ENCODE measurements around the gene LRP1B. TPM values are rescaled to one million over a fixed set of nuclear protein-coding genes. Genes with fewer than 3 reads are reported as not detected.

The LRP1B gene
- polyA plus RNA-seq, 1 of the 3 experiments (the other 2 are of a cell fraction): 0.28 TPM

DNA sequence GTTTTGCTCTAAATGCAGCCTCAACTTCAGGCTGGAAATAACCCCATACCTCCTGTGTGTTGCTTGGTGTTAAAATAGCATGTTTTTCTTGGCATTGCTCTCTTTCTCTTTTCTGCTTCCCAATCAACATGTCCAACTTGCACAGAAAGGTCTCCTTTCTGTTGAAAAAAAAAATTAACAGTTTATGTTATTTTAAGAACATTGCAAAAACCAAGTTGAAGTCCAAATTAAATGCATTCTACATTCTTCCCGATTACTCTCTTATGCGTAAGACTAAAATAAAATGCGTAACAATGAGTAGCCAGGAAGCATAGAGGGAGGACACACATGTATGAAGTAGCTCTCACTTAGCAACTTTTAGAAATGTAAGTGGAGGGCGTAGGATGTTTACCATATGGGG is 1944.5 kb downstream of the LRP1B start:
- H3K4me2 ChIP-seq: no peak overlapping the region
- ChIA-PET CTCF (no interaction called here), POLR2A (no interaction called here)
- no peaks in the 10 kb centered on the region for H3K9me3 ChIP-seq
- no peak overlapping the region for H3K9ac ChIP-seq
- 74% methylated on average over 4 of the region's 4 CpGs for WGBS (ENCODE audit: low lambda C conversion rate)
- H3K36me3 ChIP-seq (replicated peaks in 1 of 2; ENCODE audit: control insufficient read depth in 1 of 2, insufficient read depth in 2 of 2, low read length in 1 of 2): no peaks in the 10 kb centered on the region
- H2AFZ ChIP-seq (ENCODE audit: low read depth): no peak overlapping the region
- TF ChIP-seq, protein P1, sequence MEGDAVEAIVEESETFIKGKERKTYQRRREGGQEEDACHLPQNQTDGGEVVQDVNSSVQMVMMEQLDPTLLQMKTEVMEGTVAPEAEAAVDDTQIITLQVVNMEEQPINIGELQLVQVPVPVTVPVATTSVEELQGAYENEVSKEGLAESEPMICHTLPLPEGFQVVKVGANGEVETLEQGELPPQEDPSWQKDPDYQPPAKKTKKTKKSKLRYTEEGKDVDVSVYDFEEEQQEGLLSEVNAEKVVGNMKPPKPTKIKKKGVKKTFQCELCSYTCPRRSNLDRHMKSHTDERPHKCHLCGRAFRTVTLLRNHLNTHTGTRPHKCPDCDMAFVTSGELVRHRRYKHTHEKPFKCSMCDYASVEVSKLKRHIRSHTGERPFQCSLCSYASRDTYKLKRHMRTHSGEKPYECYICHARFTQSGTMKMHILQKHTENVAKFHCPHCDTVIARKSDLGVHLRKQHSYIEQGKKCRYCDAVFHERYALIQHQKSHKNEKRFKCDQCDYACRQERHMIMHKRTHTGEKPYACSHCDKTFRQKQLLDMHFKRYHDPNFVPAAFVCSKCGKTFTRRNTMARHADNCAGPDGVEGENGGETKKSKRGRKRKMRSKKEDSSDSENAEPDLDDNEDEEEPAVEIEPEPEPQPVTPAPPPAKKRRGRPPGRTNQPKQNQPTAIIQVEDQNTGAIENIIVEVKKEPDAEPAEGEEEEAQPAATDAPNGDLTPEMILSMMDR (IDR thresholded peaks at IDR 0.05): no peak
- TF ChIP-seq SIN3A (IDR thresholded peaks at IDR 0.05; ENCODE audit: borderline replicate concordance, low read depth, low read length) (no peak), RXRA (IDR thresholded peaks at IDR 0.05; ENCODE audit: borderline replicate concordance, low read depth) (no peak), FOSL2 (IDR thresholded peaks at IDR 0.05; ENCODE audit: borderline replicate concordance, low read depth) (no peak), GATA2 (CRISPR knock-in tag; IDR thresholded peaks at IDR 0.05) (no peak)
- TF ChIP-seq, protein P2, sequence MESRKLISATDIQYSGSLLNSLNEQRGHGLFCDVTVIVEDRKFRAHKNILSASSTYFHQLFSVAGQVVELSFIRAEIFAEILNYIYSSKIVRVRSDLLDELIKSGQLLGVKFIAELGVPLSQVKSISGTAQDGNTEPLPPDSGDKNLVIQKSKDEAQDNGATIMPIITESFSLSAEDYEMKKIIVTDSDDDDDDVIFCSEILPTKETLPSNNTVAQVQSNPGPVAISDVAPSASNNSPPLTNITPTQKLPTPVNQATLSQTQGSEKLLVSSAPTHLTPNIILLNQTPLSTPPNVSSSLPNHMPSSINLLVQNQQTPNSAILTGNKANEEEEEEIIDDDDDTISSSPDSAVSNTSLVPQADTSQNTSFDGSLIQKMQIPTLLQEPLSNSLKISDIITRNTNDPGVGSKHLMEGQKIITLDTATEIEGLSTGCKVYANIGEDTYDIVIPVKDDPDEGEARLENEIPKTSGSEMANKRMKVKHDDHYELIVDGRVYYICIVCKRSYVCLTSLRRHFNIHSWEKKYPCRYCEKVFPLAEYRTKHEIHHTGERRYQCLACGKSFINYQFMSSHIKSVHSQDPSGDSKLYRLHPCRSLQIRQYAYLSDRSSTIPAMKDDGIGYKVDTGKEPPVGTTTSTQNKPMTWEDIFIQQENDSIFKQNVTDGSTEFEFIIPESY (IDR thresholded peaks at IDR 0.05; ENCODE audit: borderline replicate concordance, low read depth): no peak
- H3K79me2 ChIP-seq (ENCODE audit: insufficient read depth): no peaks in the 10 kb centered on the region
- no peaks in the 10 kb centered on the region for H3K4me1 ChIP-seq (ENCODE audit: control insufficient read depth in 1 of 2, insufficient read depth in 2 of 2, low read depth in 1 of 2, low read length in 1 of 2)
- H3F3A ChIP-seq (replicated peaks; ENCODE audit: insufficient read depth): no peaks in the 10 kb centered on the region
- H3K4me3 ChIP-seq (ENCODE audit: low read depth in 2 of 2, low read length in 1 of 2): no peak overlapping the region
- DNase-seq: no peak
- H3K27me3 ChIP-seq (ENCODE audit: insufficient read depth): no peaks in the 10 kb centered on the region
- H3K9me2 ChIP-seq: no peaks in the 10 kb centered on the region
- no peak overlapping the region for H3K27ac ChIP-seq (ENCODE audit: low read depth in 2 of 2, low read length in 1 of 2)
- no peaks in the 10 kb centered on the region for H4K20me1 ChIP-seq (ENCODE audit: insufficient read depth)

DNA sequence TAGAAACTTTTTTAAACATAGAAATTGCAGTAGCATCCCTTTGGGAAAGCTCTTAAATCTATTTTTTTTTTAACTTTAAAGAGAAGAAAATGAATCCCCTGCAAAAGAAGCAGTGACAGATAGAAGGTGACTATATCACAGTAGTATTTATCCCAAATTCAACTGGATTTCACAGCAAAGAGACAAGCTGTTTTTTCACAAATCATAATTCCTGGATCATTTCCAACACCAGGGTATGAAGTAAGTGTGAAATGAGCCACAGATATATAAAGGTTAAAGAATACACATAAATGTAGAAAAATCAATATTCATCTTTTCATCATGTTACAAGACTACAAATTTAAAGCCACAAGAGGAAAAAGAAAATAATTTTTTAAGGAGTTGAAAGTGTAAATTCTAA is 1945.7 kb downstream of the LRP1B start:
- Histone ChIP-seq H3K36me3 (replicated peaks in 1 of 2; ENCODE audit: control insufficient read depth in 1 of 2, insufficient read depth in 2 of 2, low read length in 1 of 2) (no peaks in the 10 kb centered on the region), H4K20me1 (ENCODE audit: insufficient read depth) (no peaks in the 10 kb centered on the region), H3K4me2 (no peak overlapping the region), H3K4me1 (ENCODE audit: control insufficient read depth in 1 of 2, insufficient read depth in 2 of 2, low read depth in 1 of 2, low read length in 1 of 2) (no peaks in the 10 kb centered on the region), H3K9ac (no peak overlapping the region), H3K9me2 (no peaks in the 10 kb centered on the region), H3K9me3 (no peaks in the 10 kb centered on the region), H2AFZ (ENCODE audit: low read depth) (no peak overlapping the region), H3K27ac (ENCODE audit: low read depth in 2 of 2, low read length in 1 of 2) (no peak overlapping the region), H3F3A (replicated peaks; ENCODE audit: insufficient read depth) (no peaks in the 10 kb centered on the region), H3K4me3 (ENCODE audit: low read depth in 2 of 2, low read length in 1 of 2) (no peak overlapping the region), H3K27me3 (ENCODE audit: insufficient read depth) (no peaks in the 10 kb centered on the region), H3K79me2 (ENCODE audit: insufficient read depth) (no peaks in the 10 kb centered on the region)
- ChIA-PET POLR2A (no interaction called here), CTCF (interaction anchor here (0.7 kb wide), 1 partner anchor 56 kb away, joined by 3 read pairs; no protein-coding TSS in a partner anchor)
- no peak for DNase-seq
- TF ChIP-seq, protein P2 (IDR thresholded peaks at IDR 0.05; ENCODE audit: borderline replicate concordance, low read depth): no peak
- no peak for TF ChIP-seq TEAD4 (IDR thresholded peaks at IDR 0.05; ENCODE audit: borderline replicate concordance, insufficient read depth)
- TF ChIP-seq TCF12 (IDR thresholded peaks at IDR 0.05): no peak
- no peak for TF ChIP-seq NFIC (IDR thresholded peaks at IDR 0.05; ENCODE audit: borderline replicate concordance)
- TF ChIP-seq, protein P3, sequence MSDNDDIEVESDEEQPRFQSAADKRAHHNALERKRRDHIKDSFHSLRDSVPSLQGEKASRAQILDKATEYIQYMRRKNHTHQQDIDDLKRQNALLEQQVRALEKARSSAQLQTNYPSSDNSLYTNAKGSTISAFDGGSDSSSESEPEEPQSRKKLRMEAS (IDR thresholded peaks at IDR 0.05; ENCODE audit: low read depth): no peak
- TF ChIP-seq, protein P4, sequence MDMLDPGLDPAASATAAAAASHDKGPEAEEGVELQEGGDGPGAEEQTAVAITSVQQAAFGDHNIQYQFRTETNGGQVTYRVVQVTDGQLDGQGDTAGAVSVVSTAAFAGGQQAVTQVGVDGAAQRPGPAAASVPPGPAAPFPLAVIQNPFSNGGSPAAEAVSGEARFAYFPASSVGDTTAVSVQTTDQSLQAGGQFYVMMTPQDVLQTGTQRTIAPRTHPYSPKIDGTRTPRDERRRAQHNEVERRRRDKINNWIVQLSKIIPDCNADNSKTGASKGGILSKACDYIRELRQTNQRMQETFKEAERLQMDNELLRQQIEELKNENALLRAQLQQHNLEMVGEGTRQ (IDR thresholded peaks at IDR 0.05; ENCODE audit: borderline replicate concordance, low read depth, low read length): no peak
- TF ChIP-seq, protein P5, sequence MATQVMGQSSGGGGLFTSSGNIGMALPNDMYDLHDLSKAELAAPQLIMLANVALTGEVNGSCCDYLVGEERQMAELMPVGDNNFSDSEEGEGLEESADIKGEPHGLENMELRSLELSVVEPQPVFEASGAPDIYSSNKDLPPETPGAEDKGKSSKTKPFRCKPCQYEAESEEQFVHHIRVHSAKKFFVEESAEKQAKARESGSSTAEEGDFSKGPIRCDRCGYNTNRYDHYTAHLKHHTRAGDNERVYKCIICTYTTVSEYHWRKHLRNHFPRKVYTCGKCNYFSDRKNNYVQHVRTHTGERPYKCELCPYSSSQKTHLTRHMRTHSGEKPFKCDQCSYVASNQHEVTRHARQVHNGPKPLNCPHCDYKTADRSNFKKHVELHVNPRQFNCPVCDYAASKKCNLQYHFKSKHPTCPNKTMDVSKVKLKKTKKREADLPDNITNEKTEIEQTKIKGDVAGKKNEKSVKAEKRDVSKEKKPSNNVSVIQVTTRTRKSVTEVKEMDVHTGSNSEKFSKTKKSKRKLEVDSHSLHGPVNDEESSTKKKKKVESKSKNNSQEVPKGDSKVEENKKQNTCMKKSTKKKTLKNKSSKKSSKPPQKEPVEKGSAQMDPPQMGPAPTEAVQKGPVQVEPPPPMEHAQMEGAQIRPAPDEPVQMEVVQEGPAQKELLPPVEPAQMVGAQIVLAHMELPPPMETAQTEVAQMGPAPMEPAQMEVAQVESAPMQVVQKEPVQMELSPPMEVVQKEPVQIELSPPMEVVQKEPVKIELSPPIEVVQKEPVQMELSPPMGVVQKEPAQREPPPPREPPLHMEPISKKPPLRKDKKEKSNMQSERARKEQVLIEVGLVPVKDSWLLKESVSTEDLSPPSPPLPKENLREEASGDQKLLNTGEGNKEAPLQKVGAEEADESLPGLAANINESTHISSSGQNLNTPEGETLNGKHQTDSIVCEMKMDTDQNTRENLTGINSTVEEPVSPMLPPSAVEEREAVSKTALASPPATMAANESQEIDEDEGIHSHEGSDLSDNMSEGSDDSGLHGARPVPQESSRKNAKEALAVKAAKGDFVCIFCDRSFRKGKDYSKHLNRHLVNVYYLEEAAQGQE (IDR thresholded peaks at IDR 0.05; ENCODE audit: low read depth, low read length): no peak
- TF ChIP-seq, protein P6, sequence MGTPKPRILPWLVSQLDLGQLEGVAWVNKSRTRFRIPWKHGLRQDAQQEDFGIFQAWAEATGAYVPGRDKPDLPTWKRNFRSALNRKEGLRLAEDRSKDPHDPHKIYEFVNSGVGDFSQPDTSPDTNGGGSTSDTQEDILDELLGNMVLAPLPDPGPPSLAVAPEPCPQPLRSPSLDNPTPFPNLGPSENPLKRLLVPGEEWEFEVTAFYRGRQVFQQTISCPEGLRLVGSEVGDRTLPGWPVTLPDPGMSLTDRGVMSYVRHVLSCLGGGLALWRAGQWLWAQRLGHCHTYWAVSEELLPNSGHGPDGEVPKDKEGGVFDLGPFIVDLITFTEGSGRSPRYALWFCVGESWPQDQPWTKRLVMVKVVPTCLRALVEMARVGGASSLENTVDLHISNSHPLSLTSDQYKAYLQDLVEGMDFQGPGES (IDR thresholded peaks at IDR 0.05; ENCODE audit: low read depth, low read length): no peak
- no peak for TF ChIP-seq FOXM1 (IDR thresholded peaks at IDR 0.05; ENCODE audit: low read depth)
- TF ChIP-seq MEF2A (IDR thresholded peaks at IDR 0.05; ENCODE audit: borderline replicate concordance, low read depth): no peak
